Mesendoderm (in vitro differentiated cells): ENCODE data around the gene JMJD1C.
"Not testable (repeated sequence)": the region's sequence is repeated elsewhere in the genome, so short reads cannot be mapped to it uniquely, and the experiment has no call there.

ENCODE experiments used
- DNase-seq: peaks from one replicate; pipeline ENCODE4 v3.0.0; 2013
- H2AK5ac ChIP-seq: 2 replicates; pipeline ENCODE4 v1.6.1; 2013; ENCODE audit warnings: low read length, inconsistent platforms
- H2BK120ac ChIP-seq: 2 replicates; pipeline ENCODE4 v1.6.1; 2013; ENCODE audit warnings: low read depth, mild to moderate bottlenecking, low read length, moderate library complexity, mixed read lengths
- H2BK15ac ChIP-seq: replicated peaks from 2 replicates; pipeline ENCODE4 v1.6.1; 2013; ENCODE audit warnings: low read depth, mild to moderate bottlenecking, moderate library complexity
- H2BK5ac ChIP-seq: 2 replicates; pipeline ENCODE4 v1.6.1; 2013; ENCODE audit warnings: low read length, inconsistent platforms
- H3K18ac ChIP-seq: 2 replicates; pipeline ENCODE4 v1.6.1; 2013; ENCODE audit warnings: mild to moderate bottlenecking, low read length, mixed read lengths
- H3K23ac ChIP-seq: one replicate; pipeline ENCODE4 v1.6.1; 2013; ENCODE audit warnings: low read length
- H3K27ac ChIP-seq: 2 replicates; pipeline ENCODE4 v1.5.1; 2013; ENCODE audit warnings: low read depth, mild to moderate bottlenecking, inconsistent platforms, low read length, moderate library complexity
- H3K27me3 ChIP-seq: 2 replicates; pipeline ENCODE4 v1.6.1; 2013; ENCODE audit warnings: low read length, control low read depth, mild to moderate bottlenecking, inconsistent platforms; ENCODE audit not compliant: insufficient read depth, poor library complexity
- H3K36me3 ChIP-seq: 2 replicates; pipeline ENCODE4 v1.6.1; 2013; ENCODE audit warnings: low read length, inconsistent platforms; ENCODE audit not compliant: control insufficient read depth, insufficient read depth
- H3K4ac ChIP-seq: one replicate; pipeline ENCODE4 v1.6.1; 2013; ENCODE audit warnings: low read depth, mild to moderate bottlenecking, low read length, moderate library complexity
- H3K4me1 ChIP-seq: 2 replicates; pipeline ENCODE4 v1.6.1; 2013; ENCODE audit warnings: low read depth, low read length, inconsistent platforms; ENCODE audit not compliant: control insufficient read depth
- H3K4me2 ChIP-seq: 2 replicates; pipeline ENCODE4 v1.6.1; 2013; ENCODE audit warnings: low read length
- H3K4me3 ChIP-seq: 2 replicates; pipeline ENCODE4 v1.5.1; 2013; ENCODE audit warnings: mild to moderate bottlenecking, low read length
- H3K56ac ChIP-seq: one replicate; pipeline ENCODE4 v1.6.1; 2013; ENCODE audit warnings: low read length
- H3K79me1 ChIP-seq: 2 replicates; pipeline ENCODE4 v1.6.1; 2013; ENCODE audit warnings: low read length, inconsistent platforms
- H3K79me2 ChIP-seq: 2 replicates; pipeline ENCODE4 v1.6.1; 2013; ENCODE audit warnings: mild to moderate bottlenecking, low read length; ENCODE audit not compliant: control insufficient read depth, insufficient read depth
- H3K9ac ChIP-seq: 2 replicates; pipeline ENCODE4 v1.6.1; 2013; ENCODE audit warnings: low read length, inconsistent platforms
- H4K5ac ChIP-seq: one replicate; pipeline ENCODE4 v1.6.1; 2013; ENCODE audit warnings: low read length
- H4K8ac ChIP-seq: one replicate; pipeline ENCODE4 v1.6.1; 2013; ENCODE audit warnings: low read depth, mild to moderate bottlenecking, control low read depth, low read length, moderate library complexity
- WGBS: extraction: QIAGEN DNeasy Blood & Tissue Kit; methylation state at CpG from one replicate; pipeline ENCODE4 v1.1.7; 2013; ENCODE audit warnings: low lambda C conversion rate, missing lambda C conversion rate; ENCODE audit not compliant: insufficient coverage; ENCODE audit errors: extremely low coverage; 5-methylcytosine and 5-hydroxymethylcytosine counted together

Gene JMJD1C

GRCh38 chr10:63377305-63377661 is 88.5 kb downstream of the JMJD1C start:
- H3K18ac ChIP-seq, H2BK120ac ChIP-seq, H3K27me3 ChIP-seq, H3K9ac ChIP-seq, H2AK5ac ChIP-seq, H2BK5ac ChIP-seq, H3K27ac ChIP-seq, H4K5ac ChIP-seq, H3K4ac ChIP-seq, H3K79me2 ChIP-seq, H3K23ac ChIP-seq, H3K4me1 ChIP-seq, H3K56ac ChIP-seq, H2BK15ac ChIP-seq, H3K36me3 ChIP-seq, H3K4me2 ChIP-seq, H4K8ac ChIP-seq, DNase-seq, H3K4me3 ChIP-seq, H3K79me1 ChIP-seq: not testable (repeated sequence)
- no CpG with 5 or more reads among the region's 6 CpGs for WGBS

DNA sequence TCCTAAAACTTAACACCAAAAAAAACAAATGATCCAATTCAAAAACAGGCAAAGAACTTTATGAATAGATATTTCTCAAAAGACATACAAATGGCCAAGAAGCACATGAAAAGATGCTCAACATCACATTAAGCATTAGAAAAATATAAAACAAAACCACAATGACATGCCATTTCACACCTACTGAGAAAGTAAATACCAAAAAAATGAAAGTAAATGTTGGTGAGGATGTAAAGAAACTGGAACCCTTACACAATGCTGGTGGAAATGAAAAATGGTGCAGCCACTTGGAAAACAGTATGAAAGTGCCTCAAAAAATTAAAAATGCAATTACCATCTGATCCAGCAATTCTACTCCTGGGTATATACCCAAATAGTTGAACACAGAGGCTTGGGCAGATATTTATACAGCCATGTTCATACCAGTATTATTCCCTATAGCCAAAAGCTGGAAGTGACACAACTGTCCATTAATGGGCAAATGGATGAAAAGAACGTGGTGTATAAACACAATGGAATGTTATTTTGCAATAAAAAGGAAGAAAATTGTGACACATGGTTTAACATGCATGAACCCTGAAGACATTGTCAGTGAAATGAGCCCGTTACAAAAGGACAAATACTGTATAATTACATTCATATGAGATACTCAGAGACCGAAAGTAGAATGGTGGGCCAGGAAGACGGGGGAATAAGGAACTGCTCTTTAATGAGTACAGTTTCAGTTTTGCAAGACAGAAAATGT is 89.0 kb downstream of the JMJD1C start:
- no peak overlapping the region for H3K56ac ChIP-seq
- H3K4me1 ChIP-seq: peaks cover 3% of the 10 kb centered on the region
- no peak overlapping the region for H3K23ac ChIP-seq
- DNase-seq: no peak
- no peaks in the 10 kb centered on the region for H3K36me3 ChIP-seq
- no peak overlapping the region for H2BK15ac ChIP-seq
- no peak overlapping the region for H2AK5ac ChIP-seq
- no peak overlapping the region for H3K4me2 ChIP-seq
- H2BK120ac ChIP-seq: no peak overlapping the region
- no peak overlapping the region for H3K27ac ChIP-seq
- H4K5ac ChIP-seq: no peak overlapping the region
- H3K4me3 ChIP-seq: no peak overlapping the region
- no peak overlapping the region for H4K8ac ChIP-seq
- H3K18ac ChIP-seq: no peak overlapping the region
- H3K4ac ChIP-seq: no peak overlapping the region
- no peaks in the 10 kb centered on the region for H3K27me3 ChIP-seq
- peaks cover 2% of the 10 kb centered on the region for H3K79me1 ChIP-seq
- peaks cover 9% of the 10 kb centered on the region for H3K79me2 ChIP-seq
- no peak overlapping the region for H2BK5ac ChIP-seq
- H3K9ac ChIP-seq: no peak overlapping the region
- no CpG with 5 or more reads among the region's 4 CpGs for WGBS

DNA sequence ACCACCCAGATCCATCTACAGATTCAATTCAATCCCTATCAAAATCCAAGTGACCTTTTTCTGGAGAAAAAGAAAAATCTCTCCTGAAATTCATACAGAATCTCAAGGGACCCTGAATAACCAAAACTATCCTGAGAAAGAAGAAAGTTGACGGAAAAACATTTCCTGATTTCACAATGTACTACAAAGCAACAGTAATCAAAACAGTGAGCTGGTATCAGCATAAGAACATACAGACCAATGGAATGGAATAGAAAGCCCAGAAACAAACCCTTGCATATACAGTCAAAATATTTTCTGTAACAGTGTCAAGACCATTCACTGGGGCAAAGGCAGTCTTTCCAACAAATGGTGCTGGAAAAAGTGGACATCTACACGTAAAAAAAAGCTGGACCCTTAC is 89.9 kb downstream of the JMJD1C start:
- Histone ChIP-seq H4K8ac (no peak overlapping the region), H2BK120ac (no peak overlapping the region), H3K18ac (no peak overlapping the region), H3K36me3 (no peaks in the 10 kb centered on the region), H3K79me2 (peaks cover 9% of the 10 kb centered on the region), H3K4me1 (peaks cover 3% of the 10 kb centered on the region), H3K56ac (no peak overlapping the region), H4K5ac (no peak overlapping the region), H3K27me3 (no peaks in the 10 kb centered on the region), H3K4me2 (no peak overlapping the region), H3K4me3 (no peak overlapping the region), H3K4ac (no peak overlapping the region), H2AK5ac (no peak overlapping the region), H3K27ac (no peak overlapping the region), H2BK15ac (no peak overlapping the region), H3K23ac (no peak overlapping the region), H3K9ac (no peak overlapping the region), H3K79me1 (peaks cover 2% of the 10 kb centered on the region), H2BK5ac (no peak overlapping the region)
- DNase-seq: no peak
- no CpG with 5 or more reads among the region's 2 CpGs for whole genome bisulfite sequencing

DNA sequence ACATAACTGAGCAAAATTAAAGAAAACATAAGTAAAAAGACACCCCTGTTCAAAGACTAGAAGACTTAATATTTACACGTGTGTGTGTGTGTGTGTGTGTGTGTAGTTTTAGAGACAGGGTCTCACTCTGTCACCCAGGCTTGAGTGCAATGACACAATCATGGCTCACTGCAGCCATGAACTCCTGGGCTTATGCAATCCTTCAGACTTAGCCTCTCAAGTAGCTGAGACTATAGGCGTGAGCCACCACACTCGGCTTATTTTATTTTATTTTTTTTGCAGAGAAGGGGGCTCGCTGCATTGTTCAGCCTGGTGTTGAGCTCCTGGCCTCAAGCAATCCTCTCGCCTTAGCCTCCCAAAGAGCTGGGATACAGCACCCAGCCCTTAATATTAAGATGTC is 90.3 kb downstream of the JMJD1C start:
- Histone ChIP-seq H3K4ac (no peak overlapping the region), H4K5ac (no peak overlapping the region), H3K79me1 (peaks cover 2% of the 10 kb centered on the region), H2BK120ac (no peak overlapping the region), H3K23ac (no peak overlapping the region), H3K27ac (no peak overlapping the region), H3K56ac (no peak overlapping the region), H3K4me1 (peaks cover 3% of the 10 kb centered on the region), H3K36me3 (no peaks in the 10 kb centered on the region), H2AK5ac (no peak overlapping the region), H3K27me3 (no peaks in the 10 kb centered on the region), H3K4me2 (no peak overlapping the region), H3K9ac (no peak overlapping the region), H4K8ac (no peak overlapping the region), H2BK15ac (no peak overlapping the region), H3K4me3 (no peak overlapping the region), H3K18ac (no peak overlapping the region), H2BK5ac (no peak overlapping the region), H3K79me2 (peaks cover 9% of the 10 kb centered on the region)
- WGBS: no CpG with 5 or more reads among the region's 5 CpGs
- no peak for DNase-seq

DNA sequence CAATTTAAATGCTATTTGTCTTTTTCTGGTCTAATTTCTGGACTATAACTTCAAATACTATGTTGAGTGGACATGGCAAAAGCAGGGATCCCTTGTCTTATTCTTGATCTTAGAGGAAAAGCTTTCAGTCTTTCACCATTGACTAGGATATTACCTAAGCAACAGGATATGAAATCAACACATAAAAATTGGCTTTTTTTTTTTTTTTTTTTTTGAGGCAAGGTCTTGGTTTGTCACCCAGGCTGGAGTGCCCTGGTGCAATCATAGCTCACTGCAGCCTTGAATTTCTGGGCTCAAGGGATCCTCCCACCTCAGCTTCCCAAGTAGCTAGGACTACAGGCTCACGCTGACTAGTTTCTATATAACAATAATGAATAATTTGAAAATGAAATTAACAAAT is 90.8 kb downstream of the JMJD1C start:
- Histone ChIP-seq H3K4me1 (peaks cover 3% of the 10 kb centered on the region), H3K18ac (no peak overlapping the region), H2AK5ac (no peak overlapping the region), H4K5ac (no peak overlapping the region), H3K4me2 (no peak overlapping the region), H3K79me1 (peaks cover 2% of the 10 kb centered on the region), H4K8ac (no peak overlapping the region), H2BK120ac (no peak overlapping the region), H3K36me3 (no peaks in the 10 kb centered on the region), H3K56ac (no peak overlapping the region), H3K27ac (no peak overlapping the region), H3K79me2 (peaks cover 9% of the 10 kb centered on the region), H3K4me3 (no peak overlapping the region), H3K23ac (no peak overlapping the region), H2BK15ac (no peak overlapping the region), H3K4ac (no peak overlapping the region), H3K27me3 (no peaks in the 10 kb centered on the region), H2BK5ac (no peak overlapping the region), H3K9ac (no peak overlapping the region)
- no peak for DNase-seq
- WGBS: no CpG with 5 or more reads among the region's 1 CpG

DNA sequence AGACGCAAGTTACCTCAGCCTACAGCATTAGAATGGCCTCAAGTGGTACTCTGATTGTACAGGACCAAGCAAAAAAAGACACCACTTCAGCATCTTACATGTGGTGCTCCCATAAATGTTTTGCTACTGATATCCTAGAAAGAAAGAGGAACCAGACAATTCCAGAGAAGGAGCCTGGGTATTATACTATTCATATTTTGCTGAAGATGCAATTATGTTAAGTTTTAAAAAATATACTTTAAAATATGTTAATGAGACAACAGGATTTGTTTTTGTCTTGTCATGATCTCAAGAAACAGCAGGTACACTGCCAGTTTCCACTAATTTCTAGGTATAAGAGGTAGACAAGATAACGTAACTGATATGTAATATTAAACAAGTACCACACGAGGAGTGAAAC is 92.6 kb downstream of the JMJD1C start:
- peaks cover 2% of the 10 kb centered on the region for H3K79me1 ChIP-seq
- no CpG with 5 or more reads among the region's 3 CpGs for WGBS
- DNase-seq: no peak
- H3K27me3 ChIP-seq: no peaks in the 10 kb centered on the region
- no peak overlapping the region for H3K4me2 ChIP-seq
- H3K79me2 ChIP-seq: peaks cover 11% of the 10 kb centered on the region
- no peaks in the 10 kb centered on the region for H3K36me3 ChIP-seq
- H3K18ac ChIP-seq: no peak overlapping the region
- H3K4me1 ChIP-seq: peaks cover 3% of the 10 kb centered on the region
- H3K56ac ChIP-seq: no peak overlapping the region
- H2AK5ac ChIP-seq: no peak overlapping the region
- H3K4ac ChIP-seq: no peak overlapping the region
- no peak overlapping the region for H2BK15ac ChIP-seq
- no peak overlapping the region for H3K23ac ChIP-seq
- no peak overlapping the region for H3K4me3 ChIP-seq
- H2BK120ac ChIP-seq: no peak overlapping the region
- no peak overlapping the region for H3K27ac ChIP-seq
- H4K5ac ChIP-seq: no peak overlapping the region
- H3K9ac ChIP-seq: no peak overlapping the region
- H4K8ac ChIP-seq: no peak overlapping the region
- no peak overlapping the region for H2BK5ac ChIP-seq
